HepG2 (cell line): ENCODE data around the gene ESRP2. TPM values are rescaled to one million over a fixed set of nuclear protein-coding genes. Genes with fewer than 3 reads are reported as not detected.
A peak's percentile ranks its signal among the peaks of the same experiment; 100 is the strongest.

Source experiments
- DPF2 ChIP-seq: sonication (generic); formaldehyde crosslinking; IDR thresholded peaks from 2 replicates; pipeline ENCODE4 v1.4.0; 2020; ENCODE audit warnings: mild to moderate bottlenecking, low read depth, missing genetic modification reagents, borderline replicate concordance
- FOXP4 ChIP-seq: sonication (generic); formaldehyde crosslinking; IDR thresholded peaks from 2 replicates; pipeline ENCODE4 v1.4.0; 2020; ENCODE audit warnings: missing genetic modification reagents
- GATAD2A ChIP-seq: IDR thresholded peaks from 2 replicates; pipeline ENCODE4 v1.6.1; 2016
- JUND ChIP-seq: sonication (generic); formaldehyde crosslinking; IDR thresholded peaks from 2 replicates; pipeline ENCODE4 v1.8.0; 2022; ENCODE audit warnings: mild to moderate bottlenecking, missing genetic modification reagents
- KDM1A ChIP-seq: IDR thresholded peaks from 2 replicates; pipeline ENCODE4 v1.6.1; 2016; ENCODE audit warnings: missing compliant biosample characterization
- MAFK ChIP-seq, 2 experiments: IDR thresholded peaks in 1 of 2; conservative IDR thresholded peaks in 1 of 2; 2 replicates each; pipeline ENCODE4 v1.6.1; 2011; ENCODE audit warnings: improper control_type of control experiment in 2 of 2, low read length in 2 of 2
- MYC ChIP-seq: sonication (generic); formaldehyde crosslinking; IDR thresholded peaks from 2 replicates; pipeline ENCODE4 v1.9.0; 2021; ENCODE audit warnings: missing genetic modification reagents, borderline replicate concordance
- RAD21 ChIP-seq: fragments of 450-650 bp; formaldehyde crosslinking; IDR thresholded peaks from 2 replicates; pipeline ENCODE4 v1.5.0; 2020; ENCODE audit warnings: mild to moderate bottlenecking
- RERE ChIP-seq: IDR thresholded peaks from 2 replicates; pipeline ENCODE4 v1.6.1; 2016; ENCODE audit warnings: low read depth, missing genetic modification reagents, missing compliant biosample characterization
- SMAD1 ChIP-seq: sonication (generic); formaldehyde crosslinking; IDR thresholded peaks from 2 replicates; pipeline ENCODE4 v1.4.0; 2020; ENCODE audit warnings: missing genetic modification reagents, low read depth, mild to moderate bottlenecking, borderline replicate concordance
- ZBTB7A ChIP-seq: sonication (generic); formaldehyde crosslinking; IDR thresholded peaks from 2 replicates; pipeline ENCODE4 v1.8.0; 2022; ENCODE audit warnings: mild to moderate bottlenecking, missing genetic modification reagents
- ZNF296 ChIP-seq: sonication (generic); formaldehyde crosslinking; conservative IDR thresholded peaks from 2 replicates; pipeline ENCODE4 v1.5.0; 2020; ENCODE audit warnings: mild to moderate bottlenecking, missing genetic modification reagents
- ZNF432 ChIP-seq: sonication (generic); formaldehyde crosslinking; IDR thresholded peaks from 2 replicates; pipeline ENCODE4 v1.5.0; 2020; ENCODE audit warnings: missing genetic modification reagents, mild to moderate bottlenecking, borderline replicate concordance
- ZNF709 ChIP-seq: sonication (generic); formaldehyde crosslinking; IDR thresholded peaks from 2 replicates; pipeline ENCODE4 v1.5.0; 2020; ENCODE audit warnings: mild to moderate bottlenecking, missing genetic modification reagents
- ZNF746 ChIP-seq: sonication (generic); formaldehyde crosslinking; IDR thresholded peaks from 2 replicates; pipeline ENCODE4 v1.8.0; 2022; ENCODE audit warnings: mild to moderate bottlenecking, missing genetic modification reagents
- ZSCAN20 ChIP-seq: sonication (generic); formaldehyde crosslinking; IDR thresholded peaks from 2 replicates; pipeline ENCODE4 v1.4.0; 2020; ENCODE audit warnings: missing genetic modification reagents, mild to moderate bottlenecking, borderline replicate concordance
- ZSCAN30 ChIP-seq: sonication (generic); formaldehyde crosslinking; IDR thresholded peaks from 2 replicates; pipeline ENCODE4 v1.5.0; 2020; ENCODE audit warnings: mild to moderate bottlenecking, missing genetic modification reagents
- ZXDC ChIP-seq: sonication (generic); formaldehyde crosslinking; IDR thresholded peaks from 2 replicates; pipeline ENCODE4 v1.5.0; 2020; ENCODE audit warnings: mild to moderate bottlenecking, missing genetic modification reagents
- polyA plus RNA-seq, 8 experiments: library from polyadenylated mRNA; depleted of rRNA in 3 of 8; stranded (reverse) in 7 of 8; unstranded in 1 of 8; fragments of >200 nt; fragmentation: Illumina TruSeq in 4 of 8; extraction: Trizol in 4 of 8; gene quantifications; 2 replicates each; pipeline versions ENCODE4 v1.2.1 to v1.2.3, GENCODE V29; 2011 to 2016; ENCODE audit warnings: low read depth in 4 of 8, missing spikeins in 1 of 8, mixed read lengths in 1 of 8; ENCODE audit not compliant: insufficient read depth in 1 of 8
- total RNA-seq, 5 experiments: library from RNA; depleted of rRNA; stranded (reverse); fragments of >200 nt; fragmentation: Illumina TruSeq; extraction: Trizol; gene quantifications; 2 replicates each; pipeline ENCODE4 v1.2.3, GENCODE V29; 2016; ENCODE audit warnings: low read depth in 1 of 5

Gene ESRP2
- total and polyA plus RNA-seq, 2 of the 13 experiments (the other 11 are each of a cell fraction or from before 2014, with no cell fraction given) = 21.1 to 32.4 TPM

- peak; percentile 74 for TF ChIP-seq MYC (CRISPR knock-in tag)
- peak; percentile 58 for TF ChIP-seq ZXDC (CRISPR knock-in tag)
- TF ChIP-seq RAD21 (CRISPR knock-in tag) = peak; percentile 28; the same call in 1 of the 2 replicates
- TF ChIP-seq RERE (CRISPR knock-in tag) = 0 out of 2 replicates have a peak, but pooled peaks have one; percentile 83
- no peak for TF ChIP-seq ZNF296
- TF ChIP-seq ZSCAN20 (CRISPR knock-in tag) = peak; percentile 95; the same call in 1 of the 2 replicates
- TF ChIP-seq ZNF432 (CRISPR knock-in tag) = no peak
- no peak for TF ChIP-seq SMAD1 (CRISPR knock-in tag)
- TF ChIP-seq ZNF746 (CRISPR knock-in tag) = peak; percentile 90
- TF ChIP-seq JUND (CRISPR knock-in tag) = no peak
- no peak for TF ChIP-seq ZNF709 (CRISPR knock-in tag)
- no peak for TF ChIP-seq DPF2
- no peak for TF ChIP-seq MAFK (conservative IDR thresholded peaks at IDR 0.05 in 1 of 2, IDR thresholded peaks at IDR 0.05 in 1 of 2; ENCODE audit: low read length in 2 of 2)
- peak; percentile 88 for TF ChIP-seq FOXP4 (CRISPR knock-in tag)
- no peak for TF ChIP-seq KDM1A (CRISPR knock-in tag)
- no peak; the same call in 1 of the 2 replicates for TF ChIP-seq ZSCAN30 (CRISPR knock-in tag)
- peak; percentile 68 for TF ChIP-seq GATAD2A (CRISPR knock-in tag)
- no peak for TF ChIP-seq ZBTB7A (CRISPR knock-in tag)
These were observed 1.5 kb upstream of the ESRP2 start (continued) for GRCh38 chr16:68237243-68238028.
